Transverse colon (tissue), 4 donors: Measurements from ENCODE around the gene TLR5.

Experiments used
- CTCF ChIP-seq, 5 experiments: fragments of 200-600 bp in 3 of 5; fragments of 450-650 bp in 2 of 5; sonication (generic) in 3 of 5; IDR thresholded peaks; 1 replicate in 2 of 5; 2 replicates in 3 of 5; pipeline ENCODE4 v1.5.1; 2016 to 2017; ENCODE audit warnings: antibody characterized with exemption in 5 of 5, inconsistent platforms in 3 of 5, mild to moderate bottlenecking in 2 of 5, moderate library complexity in 1 of 5
- POLR2A ChIP-seq: fragments of 450-650 bp; IDR thresholded peaks from one replicate; pipeline ENCODE4 v1.6.1; 2016; ENCODE audit warnings: antibody characterized with exemption, mild to moderate bottlenecking, moderate library complexity
- POLR2AphosphoS5 ChIP-seq, 3 donors: sonication (generic); formaldehyde crosslinking; IDR thresholded peaks; one replicate each; pipeline ENCODE4 v1.6.1; 2016; ENCODE audit warnings: antibody characterized with exemption in 3 of 3

- no peak for TF ChIP-seq POLR2AphosphoS5 (IDR thresholded peaks at IDR 0.05)
- TF ChIP-seq POLR2A = no peak
- no peak for TF ChIP-seq CTCF (IDR thresholded peaks at IDR 0.05)
Measured at GRCh38 chr1:223116950-223117349, 26.1 kb downstream of the TLR5 start.
